HEK293 (cell line): ENCODE results near the gene IPO11.

Experiments
- CTCF ChIA-PET: fragments of 350-600 bp; formaldehyde crosslinking; extraction: SDS; loops from one replicate; lab custom pipeline; 2021; ENCODE audit warnings: antibody characterized with exemption; lab: Yijun Ruan, JAX
- POLR2A ChIA-PET: fragments of 300-600 bp; formaldehyde crosslinking; extraction: SDS; loops from one replicate; lab custom pipeline; 2020; ENCODE audit warnings: antibody characterized with exemption, inconsistent platforms; lab: Yijun Ruan, JAX
- H3K27ac ChIP-seq: fragments of 200-500 bp; sonication (Bioruptor generic); 2 replicates; pipeline ENCODE4 v1.5.1; 2014; ENCODE audit warnings: low read depth, low read length, control low read depth, inconsistent platforms; ENCODE audit errors: extremely low read depth
- H3K36me3 ChIP-seq, 2 experiments: fragments of 200-500 bp in 1 of 2; sonication (Bioruptor generic) in 1 of 2; 1 replicate in 1 of 2; 2 replicates in 1 of 2; pipeline ENCODE4 v1.5.1; 2014 to 2017; ENCODE audit warnings: inconsistent platforms in 2 of 2, low read length in 2 of 2; ENCODE audit not compliant: control insufficient read depth in 2 of 2, insufficient read depth in 1 of 2
- H3K4me1 ChIP-seq: fragments of 200-500 bp; sonication (Bioruptor generic); 2 replicates; pipeline ENCODE4 v1.5.1; 2014; ENCODE audit warnings: mild to moderate bottlenecking, low read length, inconsistent platforms; ENCODE audit not compliant: control insufficient read depth, insufficient read depth
- H3K4me3 ChIP-seq: 2 replicates; pipeline ENCODE4 v1.5.1; 2011; ENCODE audit warnings: low read depth, mild to moderate bottlenecking, control low read depth, low read length, moderate library complexity
- H3K9me3 ChIP-seq: fragments of 200-500 bp; sonication (Bioruptor generic); 2 replicates; pipeline ENCODE4 v1.5.1; 2014; ENCODE audit warnings: low read depth, low read length, inconsistent platforms; ENCODE audit not compliant: control insufficient read depth, insufficient read depth
- KLF1 ChIP-seq: fragments of 450-650 bp; formaldehyde crosslinking; IDR thresholded peaks from 2 replicates; pipeline ENCODE4 v1.5.1; 2016; ENCODE audit warnings: missing biosample characterization, missing genetic modification characterization
- SALL2 ChIP-seq: fragments of 450-650 bp; formaldehyde crosslinking; IDR thresholded peaks from 2 replicates; pipeline ENCODE4 v1.5.0; 2017; ENCODE audit warnings: missing biosample characterization, mild to moderate bottlenecking, missing genetic modification characterization, borderline replicate concordance
- TRIM28 ChIP-seq: IDR thresholded peaks from 2 replicates; pipeline ENCODE4 v1.6.1; 2011; ENCODE audit warnings: low read length, control low read depth, borderline replicate concordance
- ZEB2 ChIP-seq: fragments of 450-650 bp; formaldehyde crosslinking; IDR thresholded peaks from 2 replicates; pipeline ENCODE4 v1.5.1; 2016; ENCODE audit warnings: missing biosample characterization, missing genetic modification characterization
- ZFP41 ChIP-seq: fragments of 450-650 bp; formaldehyde crosslinking; IDR thresholded peaks from 2 replicates; pipeline ENCODE4 v1.5.1; 2016; ENCODE audit warnings: missing biosample characterization, missing genetic modification characterization, borderline replicate concordance
- ZIC2 ChIP-seq: fragments of 450-650 bp; formaldehyde crosslinking; IDR thresholded peaks from 2 replicates; pipeline ENCODE4 v1.5.1; 2016; ENCODE audit warnings: missing biosample characterization, missing genetic modification characterization
- ZNF121 ChIP-seq: fragments of 450-650 bp; formaldehyde crosslinking; IDR thresholded peaks from 2 replicates; pipeline ENCODE4 v1.5.1; 2016; ENCODE audit warnings: missing biosample characterization, missing genetic modification characterization
- ZNF140 ChIP-seq: fragments of 450-650 bp; formaldehyde crosslinking; IDR thresholded peaks from 2 replicates; pipeline ENCODE4 v1.5.1; 2016; ENCODE audit warnings: missing biosample characterization, missing genetic modification characterization
- ZNF155 ChIP-seq: fragments of 450-650 bp; formaldehyde crosslinking; IDR thresholded peaks from 2 replicates; pipeline ENCODE4 v1.5.1; 2016; ENCODE audit warnings: missing biosample characterization, missing genetic modification characterization
- ZNF221 ChIP-seq: fragments of 450-650 bp; formaldehyde crosslinking; IDR thresholded peaks from 2 replicates; pipeline ENCODE4 v1.5.1; 2017; ENCODE audit warnings: missing biosample characterization, missing genetic modification characterization, borderline replicate concordance
- ZNF274 ChIP-seq, 2 experiments: fragments of 200-500 bp in 1 of 2; fragments of 450-650 bp in 1 of 2; sonication (Bioruptor generic) in 1 of 2; formaldehyde crosslinking in 1 of 2; IDR thresholded peaks; 2 replicates each; pipeline versions ENCODE4 v1.5.1 to v1.6.1; 2014 to 2016; ENCODE audit warnings: borderline replicate concordance in 1 of 2, inconsistent platforms in 1 of 2, low read length in 1 of 2, missing biosample characterization in 1 of 2, missing genetic modification characterization in 1 of 2
- ZNF302 ChIP-seq: fragments of 450-650 bp; formaldehyde crosslinking; IDR thresholded peaks from 2 replicates; pipeline ENCODE4 v1.5.1; 2016; ENCODE audit warnings: missing biosample characterization, missing genetic modification characterization, low read depth
- ZNF350 ChIP-seq: fragments of 450-650 bp; formaldehyde crosslinking; IDR thresholded peaks from 2 replicates; pipeline ENCODE4 v1.5.0; 2017; ENCODE audit warnings: missing biosample characterization, mild to moderate bottlenecking, missing genetic modification characterization
- ZNF37A ChIP-seq: fragments of 450-650 bp; IDR thresholded peaks from 2 replicates; pipeline ENCODE4 v1.5.1; 2018; ENCODE audit warnings: missing biosample characterization, missing genetic modification characterization
- ZNF558 ChIP-seq: fragments of 450-650 bp; formaldehyde crosslinking; IDR thresholded peaks from 2 replicates; pipeline ENCODE4 v1.5.1; 2016; ENCODE audit warnings: missing biosample characterization, missing genetic modification characterization
- ZNF623 ChIP-seq: fragments of 450-650 bp; formaldehyde crosslinking; IDR thresholded peaks from 2 replicates; pipeline ENCODE4 v1.5.1; 2016; ENCODE audit warnings: missing biosample characterization, missing genetic modification characterization
- ZNF776 ChIP-seq: fragments of 450-650 bp; formaldehyde crosslinking; IDR thresholded peaks from 2 replicates; pipeline ENCODE4 v1.5.0; 2017; ENCODE audit warnings: missing biosample characterization, missing genetic modification characterization, borderline replicate concordance
- TF ChIP-seq, protein P1 (sequence below): fragments of 450-650 bp; formaldehyde crosslinking; IDR thresholded peaks from 2 replicates; pipeline ENCODE4 v1.5.1; 2016; ENCODE audit warnings: missing biosample characterization, missing genetic modification characterization, low read depth
- TF ChIP-seq, protein P2 (sequence below): fragments of 450-650 bp; formaldehyde crosslinking; IDR thresholded peaks from 2 replicates; pipeline ENCODE4 v1.5.1; 2016; ENCODE audit warnings: missing biosample characterization, missing genetic modification characterization

The IPO11 gene

DNA sequence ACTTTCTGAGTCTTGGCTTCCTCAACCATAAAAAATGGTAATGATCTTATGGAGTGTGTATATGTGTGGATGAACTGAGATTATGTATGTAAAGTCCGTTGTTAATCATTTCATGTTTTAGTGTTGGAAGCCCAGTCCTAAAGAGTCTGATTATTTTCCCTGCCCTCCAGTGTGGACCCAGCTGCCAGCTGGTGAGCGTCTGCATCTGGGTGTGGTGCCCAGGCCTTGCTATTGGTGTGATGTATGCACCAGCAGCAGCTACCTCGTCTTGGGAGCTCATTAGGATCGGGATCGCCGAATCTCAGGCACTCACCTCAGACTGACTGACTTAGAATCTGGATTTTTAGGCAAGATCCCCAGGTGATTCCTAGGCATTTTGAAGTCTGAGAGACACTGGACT, 229.9 kb downstream of the IPO11 start:
- Histone ChIP-seq H3K4me1 (no peaks in the 10 kb centered on the region), H3K36me3 (no peaks in the 10 kb centered on the region), H3K27ac (no peak overlapping the region), H3K9me3 (no peaks in the 10 kb centered on the region), H3K4me3 (no peak overlapping the region)
- CTCF ChIA-PET: interaction anchor here (0.6 kb wide), 1 partner anchor 474 kb away, joined by 3 read pairs; no protein-coding TSS in a partner anchor
- no peak for TF ChIP-seq ZNF221
- no peak for TF ChIP-seq ZNF350 (tag by site-specific recombination)
- TF ChIP-seq ZNF274 (IDR thresholded peaks at IDR 0.05; ENCODE audit: low read length): no peak
- TF ChIP-seq ZNF274 (tag by site-specific recombination; IDR thresholded peaks at IDR 0.05; ENCODE audit: borderline replicate concordance): no peak
- no peak for TF ChIP-seq ZNF558 (tag by site-specific recombination)
- no peak for TF ChIP-seq ZIC2 (tag by site-specific recombination)
- no peak for TF ChIP-seq ZNF302 (tag by site-specific recombination)
- TF ChIP-seq ZNF155 (tag by site-specific recombination): no peak
- TF ChIP-seq ZNF140 (tag by site-specific recombination): no peak
- TF ChIP-seq TRIM28: no peak
- TF ChIP-seq ZNF623 (tag by site-specific recombination): no peak
- POLR2A ChIA-PET: no interaction called here

DNA sequence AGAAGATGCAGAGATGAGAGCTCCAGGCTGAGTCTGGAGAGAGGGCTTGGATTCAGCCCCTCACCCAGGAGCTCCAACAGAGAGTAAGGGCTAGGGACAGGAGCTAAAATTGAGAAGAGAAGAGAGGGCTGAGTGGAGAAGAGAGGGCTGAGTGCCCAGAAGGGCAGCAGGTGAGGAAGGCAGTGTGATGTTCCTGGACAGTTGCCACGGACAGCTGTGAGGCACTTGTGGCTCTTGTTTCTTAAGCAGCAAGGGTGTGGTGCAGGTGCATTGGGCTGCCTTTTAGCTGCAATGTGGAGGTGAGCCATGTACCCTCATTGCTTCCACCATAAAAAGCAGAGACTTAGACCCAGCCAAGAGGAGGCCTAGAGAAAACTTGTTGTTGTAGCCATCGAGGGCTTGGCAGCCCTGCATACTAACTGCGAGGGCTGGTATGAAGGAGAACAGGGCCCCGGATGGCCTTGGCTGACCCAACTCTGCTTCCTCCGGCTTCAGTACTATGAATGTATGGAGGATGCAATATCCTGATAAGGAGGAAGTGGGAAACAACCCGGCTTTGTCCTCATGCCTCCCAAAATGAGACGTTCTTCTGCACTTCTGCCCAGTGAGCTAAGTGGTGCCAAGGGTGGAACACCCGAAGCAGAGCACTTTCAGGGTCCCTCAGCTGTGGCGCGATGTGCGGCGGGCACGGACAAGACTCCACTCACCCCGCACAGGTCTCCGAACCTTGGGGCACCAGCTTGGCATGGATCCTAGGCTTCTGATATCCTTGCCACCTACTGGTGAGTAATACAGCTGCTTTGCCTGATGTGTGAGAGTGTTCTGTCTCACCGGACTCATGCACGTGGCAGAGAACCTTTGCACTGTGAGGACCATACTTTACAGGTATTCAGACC, 231.2 kb downstream of the IPO11 start:
- no peaks in the 10 kb centered on the region for H3K4me1 ChIP-seq
- H3K36me3 ChIP-seq: no peaks in the 10 kb centered on the region
- H3K27ac ChIP-seq: no peak overlapping the region
- TF ChIP-seq, protein P1, sequence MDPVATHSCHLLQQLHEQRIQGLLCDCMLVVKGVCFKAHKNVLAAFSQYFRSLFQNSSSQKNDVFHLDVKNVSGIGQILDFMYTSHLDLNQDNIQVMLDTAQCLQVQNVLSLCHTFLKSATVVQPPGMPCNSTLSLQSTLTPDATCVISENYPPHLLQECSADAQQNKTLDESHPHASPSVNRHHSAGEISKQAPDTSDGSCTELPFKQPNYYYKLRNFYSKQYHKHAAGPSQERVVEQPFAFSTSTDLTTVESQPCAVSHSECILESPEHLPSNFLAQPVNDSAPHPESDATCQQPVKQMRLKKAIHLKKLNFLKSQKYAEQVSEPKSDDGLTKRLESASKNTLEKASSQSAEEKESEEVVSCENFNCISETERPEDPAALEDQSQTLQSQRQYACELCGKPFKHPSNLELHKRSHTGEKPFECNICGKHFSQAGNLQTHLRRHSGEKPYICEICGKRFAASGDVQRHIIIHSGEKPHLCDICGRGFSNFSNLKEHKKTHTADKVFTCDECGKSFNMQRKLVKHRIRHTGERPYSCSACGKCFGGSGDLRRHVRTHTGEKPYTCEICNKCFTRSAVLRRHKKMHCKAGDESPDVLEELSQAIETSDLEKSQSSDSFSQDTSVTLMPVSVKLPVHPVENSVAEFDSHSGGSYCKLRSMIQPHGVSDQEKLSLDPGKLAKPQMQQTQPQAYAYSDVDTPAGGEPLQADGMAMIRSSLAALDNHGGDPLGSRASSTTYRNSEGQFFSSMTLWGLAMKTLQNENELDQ (tag by site-specific recombination): no peak
- no peak for TF ChIP-seq SALL2
- TF ChIP-seq ZNF121 (tag by site-specific recombination): no peak
- TF ChIP-seq ZEB2 (tag by site-specific recombination): no peak
- no peak for TF ChIP-seq ZNF37A (tag by site-specific recombination)
- no peak for TF ChIP-seq ZNF302 (tag by site-specific recombination)
- no peak for TF ChIP-seq ZFP41 (tag by site-specific recombination)
- TF ChIP-seq, protein P2, sequence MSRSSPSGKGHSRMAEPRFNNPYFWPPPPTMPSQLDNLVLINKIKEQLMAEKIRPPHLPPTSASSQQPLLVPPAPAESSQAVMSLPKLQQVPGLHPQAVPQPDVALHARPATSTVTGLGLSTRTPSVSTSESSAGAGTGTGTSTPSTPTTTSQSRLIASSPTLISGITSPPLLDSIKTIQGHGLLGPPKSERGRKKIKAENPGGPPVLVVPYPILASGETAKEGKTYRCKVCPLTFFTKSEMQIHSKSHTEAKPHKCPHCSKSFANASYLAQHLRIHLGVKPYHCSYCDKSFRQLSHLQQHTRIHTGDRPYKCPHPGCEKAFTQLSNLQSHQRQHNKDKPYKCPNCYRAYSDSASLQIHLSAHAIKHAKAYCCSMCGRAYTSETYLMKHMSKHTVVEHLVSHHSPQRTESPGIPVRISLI (tag by site-specific recombination): no peak
- no peak for TF ChIP-seq KLF1 (tag by site-specific recombination)
- no peak for TF ChIP-seq ZNF776 (tag by site-specific recombination)
- H3K4me3 ChIP-seq: no peak overlapping the region
- CTCF ChIA-PET: interaction anchor here (1.2 kb wide), 1 partner anchor 555 kb away, joined by 3 read pairs; no protein-coding TSS in a partner anchor
- no peaks in the 10 kb centered on the region for H3K9me3 ChIP-seq
- POLR2A ChIA-PET: no interaction called here
